Astrocyte (in vitro differentiated cells and primary cell): Measurements from ENCODE around the gene THOC1.
"Not testable (repeated sequence)": the region's sequence is repeated elsewhere in the genome, so short reads cannot be mapped to it uniquely, and the experiment has no call there.

Experiments used
- CTCF ChIP-seq: IDR thresholded peaks from 2 replicates; pipeline ENCODE4 v1.5.1; 2011; ENCODE audit warnings: low read depth, mild to moderate bottlenecking, inconsistent platforms, low read length, moderate library complexity; ENCODE audit not compliant: insufficient read depth
- EZH2 ChIP-seq: IDR thresholded peaks from 2 replicates; pipeline ENCODE4 v1.6.1; 2012; ENCODE audit warnings: mild to moderate bottlenecking, low read length, inconsistent platforms; ENCODE audit not compliant: insufficient read depth

GRCh38 chr18:308086-308485 lies 40.2 kb upstream of the THOC1 start:
- not testable (repeated sequence) for TF ChIP-seq CTCF, EZH2
